NCI-H146 treated with DMSO at 0.1 percent for 48 hours (cell line): ENCODE data around the gene EIF3L.

Experiments
- DNase-seq: peaks from one replicate; lab custom pipeline; 2025; ENCODE audit not compliant: unreplicated experiment; lab: John Stamatoyannopoulos, UW

EIF3L gene

GRCh38 chr22:37904572-37905533 lies 55.6 kb downstream of the EIF3L start:
- no peak for DNase-seq

GRCh38 chr22:37905534-37906363 lies 56.5 kb downstream of the EIF3L start, which contains the start of gene MICALL1:
Gene MICALL1, plus strand, starts transcription at chr22:37906297. Its CDS starts 126 bp downstream, at chr22:37906423.
- peak; percentile 1 for DNase-seq

GRCh38 chr22:37906364-37907008 lies 57.3 kb downstream of the EIF3L start:
- DNase-seq = no peak

GRCh38 chr22:37907036-37907954 lies 58.1 kb downstream of the EIF3L start:
- DNase-seq = no peak

GRCh38 chr22:37909766-37910165 lies 60.5 kb downstream of the EIF3L start:
- no peak for DNase-seq

GRCh38 chr22:37910890-37911672 lies 61.9 kb downstream of the EIF3L start:
- DNase-seq = no peak

GRCh38 chr22:37911697-37912096 lies 62.5 kb downstream of the EIF3L start:
- no peak for DNase-seq

GRCh38 chr22:37912171-37912570 lies 63.0 kb downstream of the EIF3L start:
- no peak for DNase-seq

GRCh38 chr22:37913233-37913721 lies 64.1 kb downstream of the EIF3L start:
- DNase-seq = no peak

GRCh38 chr22:37916311-37916710 lies 67.1 kb downstream of the EIF3L start:
- no peak for DNase-seq

GRCh38 chr22:37917874-37918548 lies 68.8 kb downstream of the EIF3L start:
- DNase-seq = no peak

GRCh38 chr22:37918580-37919270 lies 69.5 kb downstream of the EIF3L start:
- DNase-seq = no peak

GRCh38 chr22:37920126-37920525 lies 70.9 kb downstream of the EIF3L start:
- DNase-seq = no peak

GRCh38 chr22:37922191-37922590 lies 73.0 kb downstream of the EIF3L start:
- DNase-seq = no peak

GRCh38 chr22:37923927-37924326 lies 74.7 kb downstream of the EIF3L start:
- no peak for DNase-seq

GRCh38 chr22:37924386-37925065 lies 75.3 kb downstream of the EIF3L start:
- no peak for DNase-seq

- DNase-seq = no peak
Observed at GRCh38 chr22:37925330-37925729, 76.1 kb downstream of the EIF3L start.
